SKM-1 (cell line): ENCODE results near the gene SNX5.

Experiments used
- DNase-seq: peaks from one replicate; lab custom pipeline; 2025; ENCODE audit not compliant: unreplicated experiment; lab: John Stamatoyannopoulos, UW

Gene SNX5

DNA sequence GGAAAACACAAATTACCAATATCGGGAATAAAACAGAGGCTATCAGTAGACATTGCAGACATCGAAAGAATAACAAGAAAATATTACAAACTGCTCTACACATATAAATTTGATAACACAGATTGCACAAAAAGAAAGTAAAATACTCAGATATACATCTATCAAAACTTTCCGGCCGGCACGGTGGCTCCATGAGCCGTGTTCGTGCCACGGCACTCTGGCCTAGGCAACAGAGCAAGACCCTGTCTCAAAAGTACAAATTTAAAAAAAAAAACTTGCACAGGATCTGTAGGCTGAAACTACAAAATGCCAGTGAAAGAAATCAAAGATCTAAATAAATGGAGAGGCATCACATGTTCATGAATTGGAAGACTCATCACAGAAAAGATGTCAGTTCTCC lies 49.4 kb downstream of the SNX5 start:
- DNase-seq, result no peak

DNA sequence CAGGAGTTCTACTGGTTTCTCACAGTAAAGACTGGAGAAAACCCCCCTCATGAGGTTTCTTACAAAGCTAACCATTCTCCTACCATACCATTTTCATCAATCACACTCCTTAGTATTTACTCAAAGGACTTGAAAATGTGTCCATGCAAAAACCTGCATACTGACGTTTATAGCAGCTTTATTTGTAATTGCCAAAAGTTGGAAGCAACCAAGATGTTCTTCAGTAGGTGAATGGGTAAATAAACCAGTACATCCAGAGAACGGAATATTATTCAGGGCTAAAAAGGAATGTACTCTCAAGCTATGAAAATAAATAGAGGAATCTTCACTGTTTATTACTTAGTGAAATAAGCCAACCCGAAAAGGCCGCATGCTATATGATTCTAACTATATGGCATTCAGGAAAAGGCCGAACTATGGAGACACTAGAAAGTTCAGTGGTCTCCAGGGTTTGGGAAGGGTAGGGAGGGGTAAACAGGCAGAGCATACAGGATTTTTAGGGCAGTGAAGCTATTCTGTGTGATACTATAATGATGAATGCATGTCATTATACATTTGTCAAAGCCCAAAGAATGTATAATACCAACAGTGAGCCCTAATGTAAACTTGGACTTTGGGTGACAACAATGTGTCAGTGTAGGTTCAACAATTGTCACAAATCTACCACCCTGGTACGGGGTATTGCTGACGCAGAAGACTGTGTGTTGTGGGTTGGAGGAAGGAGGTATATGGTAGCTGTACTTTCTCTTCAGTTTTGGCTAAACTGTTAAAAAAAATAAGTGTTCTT lies 50.6 kb downstream of the SNX5 start:
- no peak for DNase-seq

DNA sequence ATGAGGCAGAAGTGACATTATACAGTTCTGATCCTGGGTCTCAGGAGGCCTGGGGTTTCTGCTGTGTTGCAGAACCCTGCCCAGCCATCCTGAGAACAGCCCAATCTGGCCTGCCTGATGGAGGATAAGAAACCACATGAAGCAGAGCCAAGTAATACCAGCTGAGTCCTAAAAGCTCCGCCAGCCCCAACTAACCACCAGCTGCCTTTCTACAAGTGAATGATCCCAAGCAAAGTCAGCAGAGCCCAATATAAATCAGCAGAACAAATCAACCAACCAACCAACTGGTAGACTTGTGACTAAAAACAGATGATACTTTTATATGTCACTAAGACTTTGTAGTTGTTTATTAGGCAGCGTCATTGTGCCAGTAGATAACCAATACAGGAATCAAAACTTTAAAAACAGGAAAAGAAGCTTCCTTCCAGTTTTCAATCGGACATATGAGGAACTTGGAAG lies 52.1 kb downstream of the SNX5 start:
- no peak for DNase-seq

DNA sequence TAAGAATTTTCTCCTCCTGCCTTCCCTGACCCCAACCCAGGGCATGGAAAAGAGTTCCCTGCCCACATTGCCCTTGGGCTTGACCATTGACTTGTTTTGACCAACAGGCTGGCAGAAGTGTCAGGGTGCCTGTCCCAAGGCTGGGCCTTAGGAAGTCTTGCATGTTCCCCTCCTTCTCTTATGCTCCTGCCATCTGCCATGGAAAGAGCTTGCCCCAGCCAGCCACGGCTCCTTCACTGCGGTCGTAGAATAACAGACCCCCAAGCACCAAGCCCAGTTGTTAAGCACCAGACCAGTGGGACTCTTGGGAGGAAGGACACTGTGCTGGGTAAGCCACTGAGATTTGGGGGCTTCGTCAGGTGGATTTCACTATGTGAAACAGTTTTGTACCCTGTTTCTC lies 53.6 kb downstream of the SNX5 start:
- DNase-seq, result no peak

DNA sequence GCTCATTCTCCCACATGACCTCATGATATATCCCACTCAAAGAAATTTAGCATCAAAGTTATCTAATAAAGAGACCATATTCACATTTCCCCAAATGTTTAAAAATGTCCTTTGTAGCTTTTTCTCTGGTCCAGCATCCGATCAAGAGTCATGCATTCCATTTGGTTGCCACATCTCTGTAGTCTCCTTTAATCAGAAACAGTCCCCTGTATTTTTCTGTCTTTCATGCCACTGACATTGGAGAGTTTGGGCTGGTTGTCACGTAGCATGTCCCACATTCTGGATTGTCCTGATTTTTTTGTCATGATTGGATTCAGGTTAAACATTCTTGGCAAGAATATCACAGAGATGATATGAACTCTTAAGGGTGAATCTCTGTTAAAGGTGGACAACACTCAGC lies 55.7 kb downstream of the SNX5 start:
- no peak for DNase-seq

DNA sequence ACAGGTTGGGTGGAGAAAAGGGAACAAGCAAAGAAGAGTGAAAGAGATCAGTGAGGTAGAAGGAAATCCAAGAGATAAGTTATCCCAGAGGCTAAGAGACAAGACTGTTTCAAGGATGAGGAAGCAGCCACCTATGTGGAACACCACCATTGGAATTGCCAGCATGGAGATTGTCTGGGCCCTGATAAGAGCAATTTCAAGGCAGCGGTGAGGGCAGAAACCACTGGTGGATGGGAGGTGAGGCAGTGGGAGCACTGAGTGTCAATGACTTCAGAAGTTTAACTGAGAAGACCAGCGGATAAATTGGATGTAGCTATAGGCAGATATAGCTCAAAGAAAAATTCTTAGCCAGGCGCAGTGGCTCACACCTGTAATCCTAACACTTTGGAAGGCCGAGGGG lies 56.7 kb downstream of the SNX5 start:
- no peak for DNase-seq

DNA sequence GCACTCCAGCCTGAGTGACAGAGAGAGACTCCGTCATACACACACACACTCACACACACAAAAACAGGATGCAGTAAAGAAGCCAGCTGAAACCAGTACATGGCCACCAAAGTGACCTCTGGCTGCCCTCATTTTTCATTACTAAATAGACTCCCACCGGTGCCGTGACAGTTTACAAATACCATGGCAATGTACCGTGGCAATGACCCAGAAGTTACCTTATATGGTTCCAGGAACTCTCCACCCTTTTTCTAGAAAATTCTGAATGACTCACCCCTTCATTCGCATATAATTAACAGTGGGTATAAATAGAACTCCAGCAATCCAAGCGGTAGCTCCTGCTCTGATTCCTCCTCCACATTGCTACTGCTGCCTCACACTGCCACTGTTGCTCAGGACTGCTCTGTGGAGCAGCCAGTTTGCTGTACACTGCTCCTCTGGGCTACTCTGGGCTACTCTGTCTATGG lies 57.7 kb downstream of the SNX5 start:
- no peak for DNase-seq

DNA sequence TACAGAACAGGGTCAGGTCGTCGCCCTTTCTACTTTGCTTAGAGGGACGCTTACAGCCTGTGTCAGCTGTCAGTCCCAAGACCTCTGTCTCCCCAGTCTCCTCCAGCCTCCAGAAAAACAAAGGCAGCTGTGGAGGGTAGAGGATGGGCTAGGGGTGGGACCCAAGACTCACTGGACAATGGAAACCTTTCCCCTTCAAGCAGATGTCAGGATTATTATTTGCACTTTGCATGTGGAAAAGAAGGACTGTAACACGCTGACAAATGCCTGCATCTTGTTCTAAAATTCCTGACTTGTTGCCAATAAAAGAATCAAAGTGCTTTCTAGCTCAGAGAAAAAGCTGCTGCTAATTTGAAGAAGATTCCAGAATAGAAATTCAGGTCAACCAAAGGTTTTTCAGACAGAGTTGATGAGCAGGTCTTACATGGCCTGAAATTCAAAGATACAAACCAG lies 58.7 kb downstream of the SNX5 start:
- DNase-seq, result no peak

DNA sequence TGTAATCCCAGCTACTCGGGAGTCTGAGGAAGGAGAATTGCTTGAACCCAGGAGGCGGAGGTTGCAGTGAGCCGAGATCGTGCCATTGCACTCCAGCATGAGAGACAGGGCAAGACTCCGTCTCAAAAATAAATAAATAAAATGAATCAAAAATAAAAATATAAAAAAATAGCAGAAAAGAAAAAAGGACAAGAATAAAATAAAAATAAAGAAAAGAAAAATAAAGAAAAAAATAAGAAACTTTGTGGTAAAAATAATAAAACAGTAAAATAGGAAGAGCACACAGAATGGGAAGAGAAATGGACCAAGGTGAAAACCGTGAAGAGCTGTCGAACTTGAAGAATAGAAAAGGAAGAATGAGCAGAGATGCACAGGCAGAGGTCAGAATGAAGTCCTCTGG lies 63.0 kb downstream of the SNX5 start:
- no peak for DNase-seq

DNA sequence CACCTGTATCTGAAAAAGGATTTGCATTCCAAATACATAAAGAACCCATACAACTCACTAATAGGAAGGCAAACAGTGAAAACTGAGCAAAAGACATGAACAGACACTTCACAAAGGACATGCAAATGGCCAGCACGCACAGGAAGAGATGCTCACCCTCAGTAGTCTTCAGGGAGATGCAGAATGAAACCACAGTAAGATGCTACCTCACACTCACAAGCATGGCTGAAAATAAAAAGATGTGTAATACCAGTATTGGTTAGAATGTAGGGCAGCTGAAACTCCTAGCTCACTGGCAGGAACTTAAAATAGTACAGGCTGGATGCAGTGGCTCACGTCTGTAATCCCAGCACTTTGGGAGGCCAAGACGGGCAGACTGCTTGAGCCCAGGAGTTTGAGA lies 64.6 kb downstream of the SNX5 start:
- no peak for DNase-seq

DNA sequence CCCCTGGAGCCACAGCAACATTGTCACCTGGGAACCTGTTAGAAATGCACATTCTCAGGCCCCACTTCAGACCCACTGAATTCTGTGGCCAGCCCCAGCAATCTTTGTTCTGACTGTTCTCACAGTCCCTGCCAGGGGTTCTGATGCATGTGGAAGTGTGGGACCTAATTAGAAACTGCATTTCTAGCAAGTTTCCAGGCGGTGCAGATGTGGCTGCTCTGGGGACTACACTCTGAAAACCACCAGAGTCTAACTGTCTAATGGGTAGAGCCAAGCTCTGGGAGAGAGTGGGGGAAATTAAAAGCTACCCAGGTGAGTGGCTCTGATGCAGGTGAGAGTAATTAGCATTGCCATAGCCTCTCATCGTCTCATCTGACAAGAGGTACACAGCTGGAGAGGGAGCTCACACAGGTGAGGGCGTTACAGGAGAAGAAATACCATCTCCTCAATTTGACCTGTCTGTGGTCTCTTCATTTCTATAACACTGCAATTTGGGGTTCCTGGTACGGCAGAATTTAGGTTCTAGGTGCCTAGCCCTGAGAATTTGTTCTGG lies 66.0 kb downstream of the SNX5 start:
- no peak for DNase-seq

DNA sequence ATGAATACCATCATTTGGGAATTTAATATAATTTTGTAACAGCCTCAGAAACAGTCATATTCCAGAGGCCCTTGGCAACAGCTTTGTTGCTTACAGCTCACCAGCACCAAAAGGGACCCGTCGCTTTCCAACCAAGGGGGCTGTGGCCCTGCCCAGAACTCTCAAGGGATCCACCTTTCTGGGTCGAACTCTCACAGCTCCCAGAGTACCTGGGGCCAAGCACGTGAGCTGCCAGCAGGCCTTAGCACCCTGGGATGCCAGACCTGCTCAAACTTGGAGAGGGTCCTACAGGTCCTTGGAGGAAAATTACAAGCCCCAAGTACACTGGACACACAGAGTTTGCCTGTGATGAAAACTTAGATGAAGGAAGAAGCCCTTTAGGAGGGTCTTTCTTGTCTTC lies 66.6 kb downstream of the SNX5 start:
- no peak for DNase-seq

DNA sequence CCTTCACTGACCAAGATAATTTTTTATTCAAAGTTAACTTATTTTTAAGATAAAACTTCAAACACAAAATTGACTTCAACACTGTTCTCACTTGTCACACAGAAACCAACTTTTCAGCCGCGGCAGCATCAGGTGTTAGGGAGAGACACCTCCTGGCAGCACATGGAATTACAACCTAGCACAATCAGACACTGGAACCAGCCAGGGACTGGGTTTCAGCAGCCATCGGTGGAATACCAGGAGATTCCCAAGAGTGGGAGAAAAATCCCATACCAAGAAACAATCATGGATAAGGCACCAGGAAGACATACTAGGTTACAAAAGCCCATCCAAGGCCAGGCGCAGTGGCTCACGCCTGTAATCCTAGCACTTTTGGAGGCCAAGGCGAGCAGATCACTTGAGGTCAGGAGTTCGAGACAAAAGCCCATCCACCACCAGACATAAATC lies 70.0 kb downstream of the SNX5 start:
- DNase-seq, result no peak

DNA sequence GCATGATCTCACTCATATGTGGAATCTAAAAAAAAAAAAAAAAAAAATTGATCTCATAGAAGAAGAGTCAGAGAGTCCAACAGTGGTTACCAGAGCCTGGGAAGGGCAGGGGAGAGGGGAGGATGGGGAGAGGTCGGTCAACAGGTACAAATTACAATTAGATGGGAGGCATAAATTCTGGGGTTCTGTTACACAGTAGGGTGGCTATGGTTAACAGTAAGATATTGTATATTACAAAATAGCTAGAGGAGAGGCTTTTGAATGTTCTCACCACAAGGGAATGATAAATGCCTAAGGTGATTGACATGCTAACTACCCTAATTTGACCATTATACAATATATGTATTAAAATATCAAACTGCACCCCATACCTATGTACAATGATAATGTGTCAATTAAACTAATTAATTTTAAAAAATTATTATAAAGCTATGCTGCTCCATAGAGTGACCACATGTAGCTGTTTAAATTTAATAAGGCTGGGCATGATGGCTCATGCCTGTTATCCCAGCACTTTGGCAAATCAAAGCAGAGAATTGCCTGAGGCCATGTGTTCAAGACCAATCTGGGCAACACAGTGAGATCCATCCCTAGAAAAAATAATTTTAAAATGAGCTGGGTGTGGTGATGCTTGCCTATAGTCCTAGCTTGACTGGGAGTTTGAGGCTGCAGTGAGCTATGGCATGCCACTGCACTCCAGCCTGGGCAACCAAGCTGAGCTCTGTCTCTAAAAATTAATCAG lies 70.9 kb downstream of the SNX5 start:
- DNase-seq, result no peak

DNA sequence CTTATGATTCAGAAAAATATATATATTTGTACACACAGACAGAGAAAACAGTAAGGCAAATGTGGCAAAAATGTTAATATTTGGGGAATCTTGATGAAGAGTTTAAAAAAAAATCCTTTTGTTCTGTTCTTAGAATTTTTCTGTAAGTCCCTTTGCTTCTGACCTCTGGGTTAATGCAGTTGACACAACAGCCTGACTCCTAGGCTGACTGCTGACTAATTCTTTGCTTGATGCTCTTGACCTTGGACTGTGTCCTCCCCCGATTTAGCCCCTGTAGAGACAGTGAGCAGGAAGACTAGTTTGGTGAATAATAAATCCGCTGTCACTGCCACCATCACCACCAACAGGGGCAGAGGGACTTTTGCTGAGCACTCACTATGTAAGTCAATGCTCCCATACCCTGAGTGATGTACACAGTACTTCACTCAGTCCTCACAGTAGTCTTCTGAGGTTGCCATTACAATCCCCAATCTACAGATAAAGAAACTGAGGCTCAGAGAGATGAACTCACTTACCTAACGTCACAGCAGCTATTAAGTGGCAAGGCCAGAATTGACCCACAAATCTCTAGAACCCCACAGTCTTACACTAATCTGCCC lies 71.7 kb downstream of the SNX5 start:
- DNase-seq, result no peak

DNA sequence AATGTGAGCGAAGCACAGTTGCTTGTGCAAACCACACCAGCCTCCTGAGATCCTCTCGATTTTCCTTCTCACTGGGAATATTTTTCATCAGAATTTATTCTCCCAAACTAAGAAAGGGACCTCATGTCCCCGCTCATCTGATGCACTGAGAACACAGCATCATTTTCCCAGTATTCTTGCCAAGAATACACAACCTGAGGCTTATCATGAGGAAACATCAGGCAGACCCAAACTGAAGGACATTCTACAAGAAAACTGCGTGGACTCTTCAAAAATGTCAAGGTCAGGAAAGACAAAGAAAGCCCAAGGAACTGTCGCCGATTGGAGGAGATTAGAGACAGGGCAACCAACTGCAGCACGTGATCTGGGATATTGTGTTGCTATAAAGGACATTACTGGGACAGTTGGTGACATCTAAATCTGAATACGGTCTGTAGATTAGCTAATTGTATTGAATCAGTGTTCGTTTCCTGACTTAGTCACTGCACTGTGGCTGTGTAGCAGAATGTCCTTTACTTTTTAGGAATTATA lies 72.3 kb downstream of the SNX5 start:
- no peak for DNase-seq

DNA sequence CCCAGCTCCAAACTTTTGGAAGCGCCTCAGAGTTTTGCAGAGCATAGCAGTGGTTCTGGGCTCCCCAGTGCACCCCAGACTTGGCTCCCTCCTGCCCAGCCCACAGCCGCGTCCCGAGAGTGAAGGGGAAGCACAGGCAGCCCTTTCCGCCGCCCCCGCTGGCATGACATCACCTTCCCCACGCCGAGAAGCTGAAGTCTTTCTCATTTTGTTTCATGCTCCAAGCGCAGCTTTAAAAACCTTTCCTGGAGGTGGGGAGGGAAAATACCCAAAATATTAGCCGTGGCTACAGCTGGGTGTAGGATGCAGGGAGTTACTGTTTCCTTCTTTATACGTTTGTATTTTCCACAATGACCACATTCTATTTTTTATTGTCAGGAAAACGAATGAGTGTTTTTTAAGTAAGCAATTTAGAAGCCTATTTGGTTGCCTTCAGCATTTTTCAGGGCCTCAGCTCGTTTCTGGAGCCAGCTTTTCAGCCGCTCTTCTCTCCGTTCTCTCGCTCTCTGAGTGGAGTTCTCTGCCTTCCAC lies 72.9 kb downstream of the SNX5 start:
- DNase-seq, result no peak

DNA sequence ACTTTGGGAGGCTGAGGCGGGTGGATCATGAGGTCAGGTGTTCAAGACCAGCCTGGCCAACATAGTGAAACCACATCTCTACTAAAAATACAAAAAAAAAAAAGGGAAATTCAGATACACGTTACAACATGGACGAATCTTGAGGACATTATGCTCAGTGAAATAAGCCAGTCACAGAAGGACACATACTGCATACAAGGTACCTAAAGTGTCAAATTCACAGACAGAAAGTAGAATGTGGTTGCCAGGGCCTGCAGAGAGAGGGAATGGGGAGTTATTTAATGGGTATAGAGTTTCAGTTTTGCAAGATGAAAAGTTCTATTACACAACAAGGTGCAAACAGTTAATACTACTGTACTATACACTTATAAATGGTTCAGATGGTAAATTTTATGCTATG lies 75.1 kb downstream of the SNX5 start:
- no peak for DNase-seq

DNA sequence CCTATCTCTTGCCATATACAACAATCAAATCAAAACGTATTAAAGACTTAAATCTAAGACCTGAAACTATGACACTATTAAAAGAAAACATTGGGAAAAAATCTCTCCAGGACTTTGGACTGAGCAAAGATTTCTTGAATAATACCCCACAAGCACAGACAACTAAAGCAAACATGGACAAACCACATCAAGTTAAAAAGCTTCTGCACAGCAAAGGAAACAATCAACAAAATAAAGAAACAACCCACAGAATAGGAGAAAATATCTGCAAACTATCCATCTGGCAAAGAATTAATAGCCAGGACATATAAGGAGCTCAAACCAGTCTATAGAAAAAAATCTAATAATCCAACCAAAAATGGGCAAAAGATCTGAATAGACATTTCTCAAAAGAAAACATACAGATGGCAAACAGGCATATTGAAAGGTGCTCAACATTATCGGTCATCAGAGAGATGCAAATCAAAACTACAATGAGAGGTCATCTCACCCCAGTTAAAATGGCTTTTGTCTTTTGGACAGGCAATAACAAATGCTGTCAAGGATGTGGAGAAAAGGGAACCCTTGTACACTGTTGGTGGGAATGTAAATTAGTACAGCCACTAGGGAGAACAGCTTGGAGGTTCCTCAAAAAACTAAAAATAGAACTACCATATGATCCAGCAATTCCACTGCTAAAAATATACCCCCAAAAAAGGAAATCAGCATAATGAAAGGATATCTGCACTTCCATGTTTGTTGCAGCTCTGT lies 76.2 kb downstream of the SNX5 start:
- DNase-seq, result no peak
